Hepatocyte (in vitro differentiated cells): ENCODE results near the gene ZSCAN2. TPM values are rescaled to one million over a fixed set of nuclear protein-coding genes. Genes with fewer than 3 reads are reported as not detected.

Experiments used
- DNase-seq: peaks from one replicate; pipeline ENCODE4 v3.0.0-alpha.2; 2016; ENCODE audit warnings: low spot score
- H2AFZ ChIP-seq: fragments of 200-600 bp; sonication (generic); 2 replicates; pipeline ENCODE4 v1.6.0; 2016; ENCODE audit warnings: antibody characterized with exemption, mild to moderate bottlenecking
- H3K27ac ChIP-seq: fragments of 200-600 bp; sonication (generic); 2 replicates; pipeline ENCODE4 v1.5.1; 2016; ENCODE audit warnings: mild to moderate bottlenecking
- H3K27me3 ChIP-seq: fragments of 200-600 bp; sonication (generic); 2 replicates; pipeline ENCODE4 v1.6.1; 2016
- H3K36me3 ChIP-seq: fragments of 200-600 bp; sonication (generic); replicated peaks from 2 replicates; pipeline ENCODE4 v1.5.1; 2016; ENCODE audit warnings: low read depth; ENCODE audit not compliant: insufficient read depth
- H3K4me1 ChIP-seq: fragments of 200-600 bp; sonication (generic); 2 replicates; pipeline ENCODE4 v1.5.1; 2016; ENCODE audit warnings: mild to moderate bottlenecking, moderate library complexity; ENCODE audit not compliant: insufficient read depth
- H3K4me2 ChIP-seq: fragments of 200-600 bp; sonication (generic); 2 replicates; pipeline ENCODE4 v1.6.0; 2016
- H3K4me3 ChIP-seq: fragments of 200-600 bp; sonication (generic); 2 replicates; pipeline ENCODE4 v1.5.1; 2016; ENCODE audit warnings: mild to moderate bottlenecking
- H3K79me2 ChIP-seq: fragments of 200-600 bp; sonication (generic); 2 replicates; pipeline ENCODE4 v1.6.0; 2017; ENCODE audit warnings: mild to moderate bottlenecking
- H3K9me2 ChIP-seq: fragments of 200-600 bp; sonication (generic); replicated peaks from 2 replicates; pipeline ENCODE4 v1.6.0; 2017; ENCODE audit warnings: mild to moderate bottlenecking; ENCODE audit not compliant: insufficient read depth
- H3K9me3 ChIP-seq: fragments of 200-600 bp; sonication (generic); 2 replicates; pipeline ENCODE4 v1.5.1; 2016; ENCODE audit warnings: low read depth, mild to moderate bottlenecking
- H4K20me1 ChIP-seq: fragments of 200-600 bp; sonication (generic); 2 replicates; pipeline ENCODE4 v1.6.0; 2016; ENCODE audit warnings: mild to moderate bottlenecking; ENCODE audit not compliant: insufficient read depth, poor library complexity, severe bottlenecking
- CTCF ChIP-seq: fragments of 200-600 bp; sonication (generic); IDR thresholded peaks from 2 replicates; pipeline ENCODE4 v1.5.1; 2016; ENCODE audit warnings: antibody characterized with exemption, mild to moderate bottlenecking; ENCODE audit not compliant: poor library complexity
- EZH2 ChIP-seq: fragments of 200-600 bp; sonication (generic); IDR thresholded peaks from 2 replicates; pipeline ENCODE4 v1.6.1; 2016; ENCODE audit warnings: antibody characterized with exemption, mild to moderate bottlenecking, borderline replicate concordance
- EZH2phosphoT487 ChIP-seq: fragments of 200-600 bp; sonication (generic); IDR thresholded peaks from one replicate; pipeline ENCODE4 v1.6.1; 2018; ENCODE audit warnings: antibody characterized with exemption, mild to moderate bottlenecking, low read depth, moderate library complexity; ENCODE audit not compliant: unreplicated experiment, severe bottlenecking
- WGBS: methylation state at CpG from one replicate; pipeline ENCODE4 v1.1.6; 2016; ENCODE audit warnings: low lambda C conversion rate; ENCODE audit errors: missing lambda C conversion rate; 5-methylcytosine and 5-hydroxymethylcytosine counted together
- polyA plus RNA-seq: library from polyadenylated mRNA; unstranded; fragments of >200 nt; fragmentation: Nextera tagmentation; extraction: Ambion mirVana; gene quantifications from 2 replicates; pipeline ENCODE4 v1.2.1, GENCODE V29; 2016
- total RNA-seq: library from RNA; depleted of rRNA; stranded (reverse); fragments of >200 nt; gene quantifications from 2 replicates; pipeline ENCODE4 v1.2.3, GENCODE V29; 2014

The ZSCAN2 gene
- total and polyA plus RNA-seq, 2 experiments from 2014 or later = 11.2 to 21.8 TPM

- H4K20me1 ChIP-seq = no peaks in the 10 kb centered on the region
- H3K27me3 ChIP-seq = no peaks in the 10 kb centered on the region
- no peak overlapping the region for H3K27ac ChIP-seq
- no peak overlapping the region for H2AFZ ChIP-seq
- H3K4me2 ChIP-seq = no peak overlapping the region
- H3K4me1 ChIP-seq = no peaks in the 10 kb centered on the region
- TF ChIP-seq EZH2 (no peak), CTCF (no peak), EZH2phosphoT487 (no peak)
- 94% methylated on average over 9 of the region's 10 CpGs for WGBS
- H3K36me3 ChIP-seq = no peaks in the 10 kb centered on the region
- H3K9me3 ChIP-seq = no peaks in the 10 kb centered on the region
- H3K4me3 ChIP-seq = no peak overlapping the region
- DNase-seq = no peak
- H3K79me2 ChIP-seq = no peaks in the 10 kb centered on the region
- no peaks in the 10 kb centered on the region for H3K9me2 ChIP-seq
These were observed 60.2 kb downstream of the ZSCAN2 start for GRCh38 chr15:84661001-84661400.

DNA sequence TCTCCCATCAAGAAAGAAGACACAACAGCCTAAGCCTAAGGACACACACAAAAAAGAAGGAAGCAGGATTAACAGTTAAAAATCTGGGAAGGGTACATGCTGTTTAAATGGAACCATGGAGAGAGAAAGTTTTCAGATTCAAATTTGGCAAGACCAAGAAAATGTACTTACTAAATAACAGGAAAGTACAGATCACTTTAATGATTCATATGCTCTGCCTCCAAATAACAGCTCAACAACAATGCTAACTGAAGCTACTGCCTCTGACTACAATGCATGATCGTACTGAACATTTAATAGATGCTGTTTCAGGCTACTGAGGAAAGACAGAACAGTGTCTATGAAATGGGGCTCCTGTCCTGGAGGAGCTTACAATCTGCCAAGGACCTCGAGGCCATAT is 65.6 kb downstream of the ZSCAN2 start:
- WGBS = 87% methylated on average over 2 of the region's 2 CpGs

DNA sequence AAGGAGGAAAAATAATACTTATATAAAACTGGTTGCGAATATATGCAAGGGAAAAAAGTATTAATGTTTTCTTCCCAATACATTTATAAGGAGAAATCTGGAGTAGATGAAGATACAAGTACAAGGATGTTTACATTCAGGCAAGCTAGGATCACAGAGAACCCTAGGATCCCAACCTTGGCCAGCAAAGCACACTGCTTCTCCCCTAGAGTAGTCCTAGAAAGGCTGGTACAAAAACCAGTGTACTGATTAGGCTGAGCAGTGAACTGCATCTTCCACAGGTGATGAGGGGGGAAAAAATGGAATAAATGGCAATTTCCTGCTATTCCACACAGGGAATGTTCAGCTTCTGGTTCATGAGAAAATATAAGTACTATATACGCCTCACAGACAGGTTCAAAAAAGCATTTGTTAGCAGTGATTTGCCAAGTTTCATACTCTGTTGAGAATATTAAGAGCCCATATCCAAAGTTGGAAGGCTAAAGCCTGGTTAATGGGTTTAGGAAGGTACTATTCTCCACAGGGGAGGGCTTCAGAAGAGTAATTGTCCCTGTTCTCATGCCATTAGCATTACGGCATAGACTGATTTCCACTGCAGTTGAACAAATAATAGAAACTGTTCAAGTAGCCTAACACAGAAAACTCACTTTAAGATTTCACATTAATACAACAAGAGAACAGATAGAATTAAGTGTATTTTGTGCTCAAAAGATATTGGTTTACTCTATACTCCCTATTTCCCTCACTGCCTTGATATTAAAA is 67.6 kb downstream of the ZSCAN2 start:
- no peaks in the 10 kb centered on the region for H3K9me2 ChIP-seq
- WGBS = 98% methylated on average over 3 of the region's 3 CpGs
- no peak overlapping the region for H3K4me2 ChIP-seq
- no peak for DNase-seq
- no peak overlapping the region for H2AFZ ChIP-seq
- no peak overlapping the region for H3K4me3 ChIP-seq
- TF ChIP-seq EZH2 (no peak), EZH2phosphoT487 (no peak), CTCF (no peak)
- H3K79me2 ChIP-seq = no peaks in the 10 kb centered on the region
- no peaks in the 10 kb centered on the region for H3K9me3 ChIP-seq
- H3K4me1 ChIP-seq = peaks cover 8% of the 10 kb centered on the region
- H3K27me3 ChIP-seq = no peaks in the 10 kb centered on the region
- no peaks in the 10 kb centered on the region for H4K20me1 ChIP-seq
- no peak overlapping the region for H3K27ac ChIP-seq
- no peaks in the 10 kb centered on the region for H3K36me3 ChIP-seq

More for the DNA sequence above, 65.6 kb downstream of the ZSCAN2 start:
- no peak for DNase-seq
- Histone ChIP-seq H4K20me1 (no peaks in the 10 kb centered on the region), H2AFZ (no peak overlapping the region), H3K4me1 (peaks cover under 1% of the 10 kb centered on the region), H3K9me2 (no peaks in the 10 kb centered on the region), H3K79me2 (no peaks in the 10 kb centered on the region), H3K27ac (no peak overlapping the region), H3K36me3 (no peaks in the 10 kb centered on the region), H3K4me3 (no peak overlapping the region), H3K9me3 (no peaks in the 10 kb centered on the region), H3K27me3 (no peaks in the 10 kb centered on the region), H3K4me2 (no peak overlapping the region)
- TF ChIP-seq CTCF = no peak
- TF ChIP-seq EZH2phosphoT487 = no peak
- TF ChIP-seq EZH2 = no peak
